Measurements from ENCODE around the gene U2AF1L4.

- no peak for TF ChIP-seq POLR2AphosphoS5 (IDR thresholded peaks at IDR 0.05; ENCODE audit: borderline replicate concordance, low read depth, low read length)
- no peak for TF ChIP-seq EZH2 (IDR thresholded peaks at IDR 0.05)
- no peak for TF ChIP-seq FOXP2 (optimal IDR thresholded peaks at IDR 0.05; ENCODE audit: control extremely low read depth, extremely low read length, insufficient read depth)
Measured at GRCh38 chr19:35722461-35722860, 22.8 kb downstream of the U2AF1L4 start.
